ENCODE results near the gene STYXL1.

GRCh38 chr7:76044375-76044865, 3.4 kb downstream of the STYXL1 start:
- TF ChIP-seq, protein P1, sequence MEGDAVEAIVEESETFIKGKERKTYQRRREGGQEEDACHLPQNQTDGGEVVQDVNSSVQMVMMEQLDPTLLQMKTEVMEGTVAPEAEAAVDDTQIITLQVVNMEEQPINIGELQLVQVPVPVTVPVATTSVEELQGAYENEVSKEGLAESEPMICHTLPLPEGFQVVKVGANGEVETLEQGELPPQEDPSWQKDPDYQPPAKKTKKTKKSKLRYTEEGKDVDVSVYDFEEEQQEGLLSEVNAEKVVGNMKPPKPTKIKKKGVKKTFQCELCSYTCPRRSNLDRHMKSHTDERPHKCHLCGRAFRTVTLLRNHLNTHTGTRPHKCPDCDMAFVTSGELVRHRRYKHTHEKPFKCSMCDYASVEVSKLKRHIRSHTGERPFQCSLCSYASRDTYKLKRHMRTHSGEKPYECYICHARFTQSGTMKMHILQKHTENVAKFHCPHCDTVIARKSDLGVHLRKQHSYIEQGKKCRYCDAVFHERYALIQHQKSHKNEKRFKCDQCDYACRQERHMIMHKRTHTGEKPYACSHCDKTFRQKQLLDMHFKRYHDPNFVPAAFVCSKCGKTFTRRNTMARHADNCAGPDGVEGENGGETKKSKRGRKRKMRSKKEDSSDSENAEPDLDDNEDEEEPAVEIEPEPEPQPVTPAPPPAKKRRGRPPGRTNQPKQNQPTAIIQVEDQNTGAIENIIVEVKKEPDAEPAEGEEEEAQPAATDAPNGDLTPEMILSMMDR (conservative IDR thresholded peaks at IDR 0.05 in 1 of 2, IDR thresholded peaks at IDR 0.05 in 1 of 2; ENCODE audit: extremely low read depth in 1 of 2, insufficient read depth in 1 of 2, low read depth in 1 of 2, low read length in 2 of 2) = no peak
- no peak for TF ChIP-seq EZH2 (IDR thresholded peaks at IDR 0.05; ENCODE audit: borderline replicate concordance, low read length)

Data from mammary epithelial cell (primary cell).